Measurements from ENCODE around the gene PUS7.

DNA sequence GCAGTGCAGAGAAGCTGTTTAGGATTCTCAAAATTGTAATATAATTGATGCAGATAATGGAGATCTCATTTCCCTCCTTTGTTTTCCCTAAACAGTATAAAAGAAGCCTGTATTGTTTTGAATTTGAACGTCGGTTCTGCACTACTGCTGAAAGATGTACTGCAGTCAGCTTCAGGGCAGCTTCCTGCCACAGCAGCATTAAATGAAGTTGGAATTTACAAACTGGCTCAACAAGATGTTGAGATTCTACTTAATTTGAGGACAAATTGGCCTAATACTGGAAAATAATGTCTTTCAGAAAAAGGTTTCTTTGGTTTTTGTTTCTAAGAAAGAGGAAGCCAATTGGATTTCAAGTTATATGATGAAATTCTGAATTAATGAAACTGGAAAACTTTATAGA, 45.0 kb upstream of the PUS7 start:
- TF ChIP-seq CTCF (IDR thresholded peaks at IDR 0.05; ENCODE audit: low read length) (no peak), EZH2phosphoT487 (IDR thresholded peaks at IDR 0.05; ENCODE audit: low read length) (no peak), EZH2 (optimal IDR thresholded peaks at IDR 0.05; ENCODE audit: low read depth, low read length) (no peak)

Measured in MM.1S (cell line).